HepG2 (cell line): ENCODE data around the gene MLYCD. TPM values are rescaled to one million over a fixed set of nuclear protein-coding genes. Genes with fewer than 3 reads are reported as not detected.
A peak's percentile ranks its signal among the peaks of the same experiment; 100 is the strongest.

ENCODE experiments used
- ARID2 ChIP-seq: sonication (generic); formaldehyde crosslinking; IDR thresholded peaks from 2 replicates; pipeline ENCODE4 v1.8.1; 2022; ENCODE audit warnings: mild to moderate bottlenecking, missing genetic modification reagents, borderline replicate concordance
- DPF2 ChIP-seq: sonication (generic); formaldehyde crosslinking; IDR thresholded peaks from 2 replicates; pipeline ENCODE4 v1.4.0; 2020; ENCODE audit warnings: mild to moderate bottlenecking, low read depth, missing genetic modification reagents, borderline replicate concordance
- ETV5 ChIP-seq: IDR thresholded peaks from 2 replicates; pipeline ENCODE4 v1.6.1; 2018; ENCODE audit warnings: missing biosample characterization, missing genetic modification reagents, inconsistent platforms, borderline replicate concordance
- FOXA3 ChIP-seq: IDR thresholded peaks from 2 replicates; pipeline ENCODE4 v1.6.1; 2016; ENCODE audit warnings: missing genetic modification reagents, missing compliant biosample characterization
- HMG20B ChIP-seq: conservative IDR thresholded peaks from 2 replicates; pipeline ENCODE4 v1.6.1; 2016; ENCODE audit warnings: missing genetic modification reagents, missing compliant biosample characterization
- IRX3 ChIP-seq: sonication (generic); formaldehyde crosslinking; IDR thresholded peaks from 2 replicates; pipeline ENCODE4 v1.8.1; 2023; ENCODE audit warnings: mild to moderate bottlenecking, low read depth, missing genetic modification reagents, borderline replicate concordance
- NR2F6 ChIP-seq, 2 experiments: IDR thresholded peaks; 2 replicates each; pipeline ENCODE4 v1.6.1; 2016; ENCODE audit warnings: antibody characterized with exemption in 1 of 2, mild to moderate bottlenecking in 1 of 2
- PCBP2 ChIP-seq: fragments of 200-400 bp; formaldehyde crosslinking; optimal IDR thresholded peaks from 2 replicates; pipeline ENCODE3; 2018; ENCODE audit warnings: low read length, low read depth; ENCODE audit not compliant: poor library complexity, severe bottlenecking
- TOE1 ChIP-seq: sonication (generic); formaldehyde crosslinking; IDR thresholded peaks from 2 replicates; pipeline ENCODE4 v1.4.0; 2020; ENCODE audit warnings: mild to moderate bottlenecking, missing genetic modification reagents
- ZBTB38 ChIP-seq: sonication (generic); formaldehyde crosslinking; IDR thresholded peaks from 2 replicates; pipeline ENCODE4 v1.5.1; 2020; ENCODE audit warnings: mild to moderate bottlenecking, missing genetic modification reagents
- ZFYVE20 ChIP-seq: sonication (generic); formaldehyde crosslinking; IDR thresholded peaks from 2 replicates; pipeline ENCODE4 v1.8.0; 2023; ENCODE audit warnings: low read depth, mild to moderate bottlenecking, moderate library complexity, missing genetic modification reagents, borderline replicate concordance
- ZNF264 ChIP-seq: sonication (generic); formaldehyde crosslinking; IDR thresholded peaks from 2 replicates; pipeline ENCODE4 v1.4.0; 2020; ENCODE audit warnings: missing genetic modification reagents
- ZNF296 ChIP-seq: sonication (generic); formaldehyde crosslinking; conservative IDR thresholded peaks from 2 replicates; pipeline ENCODE4 v1.5.0; 2020; ENCODE audit warnings: mild to moderate bottlenecking, missing genetic modification reagents
- ZNF367 ChIP-seq: sonication (generic); formaldehyde crosslinking; IDR thresholded peaks from 2 replicates; pipeline ENCODE4 v1.4.0; 2020; ENCODE audit warnings: missing genetic modification reagents, borderline replicate concordance
- polyA plus RNA-seq, 8 experiments: library from polyadenylated mRNA; depleted of rRNA in 3 of 8; stranded (reverse) in 7 of 8; unstranded in 1 of 8; fragments of >200 nt; fragmentation: Illumina TruSeq in 4 of 8; extraction: Trizol in 4 of 8; gene quantifications; 2 replicates each; pipeline versions ENCODE4 v1.2.1 to v1.2.3, GENCODE V29; 2011 to 2016; ENCODE audit warnings: low read depth in 4 of 8, missing spikeins in 1 of 8, mixed read lengths in 1 of 8; ENCODE audit not compliant: insufficient read depth in 1 of 8
- total RNA-seq, 5 experiments: library from RNA; depleted of rRNA; stranded (reverse); fragments of >200 nt; fragmentation: Illumina TruSeq; extraction: Trizol; gene quantifications; 2 replicates each; pipeline ENCODE4 v1.2.3, GENCODE V29; 2016; ENCODE audit warnings: low read depth in 1 of 5
- TF ChIP-seq, protein P1 (sequence below): IDR thresholded peaks from 2 replicates; pipeline ENCODE4 v1.6.1; 2016; ENCODE audit warnings: low read depth, missing genetic modification reagents, missing compliant biosample characterization
- TF ChIP-seq, protein P2 (sequence below): sonication (generic); formaldehyde crosslinking; IDR thresholded peaks from 2 replicates; pipeline ENCODE4 v1.5.1; 2020; ENCODE audit warnings: mild to moderate bottlenecking, missing genetic modification reagents, moderate library complexity
- TF ChIP-seq, protein P3 (sequence below): sonication (generic); formaldehyde crosslinking; IDR thresholded peaks from 2 replicates; pipeline ENCODE4 v1.8.1; 2023; ENCODE audit warnings: mild to moderate bottlenecking, inconsistent platforms, moderate library complexity, missing genetic modification reagents, borderline replicate concordance

The MLYCD gene
- total and polyA plus RNA-seq, 2 of the 13 experiments (the other 11 are each of a cell fraction or from before 2014, with no cell fraction given), result 1.8 to 4.0 TPM

DNA sequence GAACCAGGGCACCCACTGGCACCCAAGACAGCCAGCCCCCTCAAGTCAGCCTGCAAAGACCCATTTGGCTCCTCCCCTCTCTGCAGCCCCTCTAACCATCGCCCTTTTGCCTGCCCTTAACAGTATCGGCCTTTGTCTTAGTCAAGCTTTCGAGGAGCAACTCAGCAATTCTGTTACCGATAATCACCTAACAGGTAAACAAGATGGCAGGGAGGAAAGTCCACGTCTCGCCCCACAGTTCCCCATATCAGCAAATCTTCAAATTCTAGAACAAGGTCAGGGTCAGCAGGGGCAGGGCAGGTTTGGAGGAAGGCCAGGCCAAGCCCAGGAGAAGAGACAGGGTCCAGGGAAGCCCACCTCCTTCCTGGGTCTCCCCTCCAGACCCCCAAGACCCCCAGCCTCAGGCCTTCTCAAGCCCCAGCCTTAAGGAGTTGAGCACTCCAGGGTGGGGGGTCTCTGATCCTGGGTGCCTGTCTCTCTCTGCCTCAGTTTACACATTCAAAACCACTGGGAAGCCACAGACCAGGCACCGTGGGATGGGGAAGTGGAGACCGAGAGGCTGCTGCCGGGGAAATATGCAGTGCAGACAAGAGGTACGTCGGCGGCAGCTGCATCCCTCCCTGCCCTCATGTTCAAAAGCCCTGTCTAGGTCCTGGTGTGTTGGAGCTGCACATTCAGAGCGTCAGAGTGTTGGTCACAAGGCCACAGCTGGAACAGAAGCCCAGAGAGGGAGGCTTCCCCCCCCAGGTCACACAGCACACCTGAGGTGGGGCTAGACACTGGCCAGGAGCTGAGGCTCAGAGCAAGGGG lies 50.2 kb downstream of the MLYCD start (continued):
- TF ChIP-seq, protein P1, sequence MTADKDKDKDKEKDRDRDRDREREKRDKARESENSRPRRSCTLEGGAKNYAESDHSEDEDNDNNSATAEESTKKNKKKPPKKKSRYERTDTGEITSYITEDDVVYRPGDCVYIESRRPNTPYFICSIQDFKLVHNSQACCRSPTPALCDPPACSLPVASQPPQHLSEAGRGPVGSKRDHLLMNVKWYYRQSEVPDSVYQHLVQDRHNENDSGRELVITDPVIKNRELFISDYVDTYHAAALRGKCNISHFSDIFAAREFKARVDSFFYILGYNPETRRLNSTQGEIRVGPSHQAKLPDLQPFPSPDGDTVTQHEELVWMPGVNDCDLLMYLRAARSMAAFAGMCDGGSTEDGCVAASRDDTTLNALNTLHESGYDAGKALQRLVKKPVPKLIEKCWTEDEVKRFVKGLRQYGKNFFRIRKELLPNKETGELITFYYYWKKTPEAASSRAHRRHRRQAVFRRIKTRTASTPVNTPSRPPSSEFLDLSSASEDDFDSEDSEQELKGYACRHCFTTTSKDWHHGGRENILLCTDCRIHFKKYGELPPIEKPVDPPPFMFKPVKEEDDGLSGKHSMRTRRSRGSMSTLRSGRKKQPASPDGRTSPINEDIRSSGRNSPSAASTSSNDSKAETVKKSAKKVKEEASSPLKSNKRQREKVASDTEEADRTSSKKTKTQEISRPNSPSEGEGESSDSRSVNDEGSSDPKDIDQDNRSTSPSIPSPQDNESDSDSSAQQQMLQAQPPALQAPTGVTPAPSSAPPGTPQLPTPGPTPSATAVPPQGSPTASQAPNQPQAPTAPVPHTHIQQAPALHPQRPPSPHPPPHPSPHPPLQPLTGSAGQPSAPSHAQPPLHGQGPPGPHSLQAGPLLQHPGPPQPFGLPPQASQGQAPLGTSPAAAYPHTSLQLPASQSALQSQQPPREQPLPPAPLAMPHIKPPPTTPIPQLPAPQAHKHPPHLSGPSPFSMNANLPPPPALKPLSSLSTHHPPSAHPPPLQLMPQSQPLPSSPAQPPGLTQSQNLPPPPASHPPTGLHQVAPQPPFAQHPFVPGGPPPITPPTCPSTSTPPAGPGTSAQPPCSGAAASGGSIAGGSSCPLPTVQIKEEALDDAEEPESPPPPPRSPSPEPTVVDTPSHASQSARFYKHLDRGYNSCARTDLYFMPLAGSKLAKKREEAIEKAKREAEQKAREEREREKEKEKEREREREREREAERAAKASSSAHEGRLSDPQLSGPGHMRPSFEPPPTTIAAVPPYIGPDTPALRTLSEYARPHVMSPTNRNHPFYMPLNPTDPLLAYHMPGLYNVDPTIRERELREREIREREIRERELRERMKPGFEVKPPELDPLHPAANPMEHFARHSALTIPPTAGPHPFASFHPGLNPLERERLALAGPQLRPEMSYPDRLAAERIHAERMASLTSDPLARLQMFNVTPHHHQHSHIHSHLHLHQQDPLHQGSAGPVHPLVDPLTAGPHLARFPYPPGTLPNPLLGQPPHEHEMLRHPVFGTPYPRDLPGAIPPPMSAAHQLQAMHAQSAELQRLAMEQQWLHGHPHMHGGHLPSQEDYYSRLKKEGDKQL, result peak; percentile 75; the same call in 1 of the 2 replicates
- 0 out of 2 replicates have a peak, but pooled peaks have one; percentile 23 for TF ChIP-seq ETV5 (CRISPR knock-in tag)
- TF ChIP-seq HMG20B (CRISPR knock-in tag), result 0 out of 2 replicates have a peak, but pooled peaks have one; percentile 45
- TF ChIP-seq ZNF367 (CRISPR knock-in tag), result no peak
- no peak for TF ChIP-seq TOE1
- no peak for TF ChIP-seq ZFYVE20 (CRISPR knock-in tag)
- peak; percentile 90 for TF ChIP-seq FOXA3 (CRISPR knock-in tag)
- no peak for TF ChIP-seq ARID2 (CRISPR knock-in tag)
- TF ChIP-seq, protein P2, sequence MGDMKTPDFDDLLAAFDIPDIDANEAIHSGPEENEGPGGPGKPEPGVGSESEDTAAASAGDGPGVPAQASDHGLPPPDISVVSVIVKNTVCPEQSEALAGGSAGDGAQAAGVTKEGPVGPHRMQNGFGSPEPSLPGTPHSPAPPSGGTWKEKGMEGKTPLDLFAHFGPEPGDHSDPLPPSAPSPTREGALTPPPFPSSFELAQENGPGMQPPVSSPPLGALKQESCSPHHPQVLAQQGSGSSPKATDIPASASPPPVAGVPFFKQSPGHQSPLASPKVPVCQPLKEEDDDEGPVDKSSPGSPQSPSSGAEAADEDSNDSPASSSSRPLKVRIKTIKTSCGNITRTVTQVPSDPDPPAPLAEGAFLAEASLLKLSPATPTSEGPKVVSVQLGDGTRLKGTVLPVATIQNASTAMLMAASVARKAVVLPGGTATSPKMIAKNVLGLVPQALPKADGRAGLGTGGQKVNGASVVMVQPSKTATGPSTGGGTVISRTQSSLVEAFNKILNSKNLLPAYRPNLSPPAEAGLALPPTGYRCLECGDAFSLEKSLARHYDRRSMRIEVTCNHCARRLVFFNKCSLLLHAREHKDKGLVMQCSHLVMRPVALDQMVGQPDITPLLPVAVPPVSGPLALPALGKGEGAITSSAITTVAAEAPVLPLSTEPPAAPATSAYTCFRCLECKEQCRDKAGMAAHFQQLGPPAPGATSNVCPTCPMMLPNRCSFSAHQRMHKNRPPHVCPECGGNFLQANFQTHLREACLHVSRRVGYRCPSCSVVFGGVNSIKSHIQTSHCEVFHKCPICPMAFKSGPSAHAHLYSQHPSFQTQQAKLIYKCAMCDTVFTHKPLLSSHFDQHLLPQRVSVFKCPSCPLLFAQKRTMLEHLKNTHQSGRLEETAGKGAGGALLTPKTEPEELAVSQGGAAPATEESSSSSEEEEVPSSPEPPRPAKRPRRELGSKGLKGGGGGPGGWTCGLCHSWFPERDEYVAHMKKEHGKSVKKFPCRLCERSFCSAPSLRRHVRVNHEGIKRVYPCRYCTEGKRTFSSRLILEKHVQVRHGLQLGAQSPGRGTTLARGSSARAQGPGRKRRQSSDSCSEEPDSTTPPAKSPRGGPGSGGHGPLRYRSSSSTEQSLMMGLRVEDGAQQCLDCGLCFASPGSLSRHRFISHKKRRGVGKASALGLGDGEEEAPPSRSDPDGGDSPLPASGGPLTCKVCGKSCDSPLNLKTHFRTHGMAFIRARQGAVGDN (CRISPR knock-in tag), result peak; percentile 52
- TF ChIP-seq ZNF296 (CRISPR knock-in tag), result 0 out of 2 replicates have a peak, but pooled peaks have one; percentile 38
- peak; percentile 93 for TF ChIP-seq NR2F6 (IDR thresholded peaks at IDR 0.05)
- peak; percentile 93 for TF ChIP-seq NR2F6 (CRISPR knock-in tag; IDR thresholded peaks at IDR 0.05)
- TF ChIP-seq PCBP2, result no peak
- TF ChIP-seq ZNF264 (CRISPR knock-in tag), result no peak
- no peak for TF ChIP-seq IRX3 (CRISPR knock-in tag)
- 0 out of 2 replicates have a peak, but pooled peaks have one; percentile 51 for TF ChIP-seq DPF2 (CRISPR knock-in tag)
- TF ChIP-seq, protein P3, sequence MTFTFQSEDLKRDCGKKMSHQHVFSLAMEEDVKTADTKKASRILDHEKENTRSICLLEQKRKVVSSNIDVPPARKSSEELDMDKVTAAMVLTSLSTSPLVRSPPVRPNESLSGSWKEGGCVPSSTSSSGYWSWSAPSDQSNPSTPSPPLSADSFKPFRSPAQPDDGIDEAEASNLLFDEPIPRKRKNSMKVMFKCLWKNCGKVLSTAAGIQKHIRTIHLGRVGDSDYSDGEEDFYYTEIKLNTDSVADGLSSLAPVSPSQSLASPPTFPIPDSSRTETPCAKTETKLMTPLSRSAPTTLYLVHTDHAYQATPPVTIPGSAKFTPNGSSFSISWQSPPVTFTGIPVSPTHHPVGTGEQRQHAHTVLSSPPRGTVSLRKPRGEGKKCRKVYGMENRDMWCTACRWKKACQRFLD (CRISPR knock-in tag), result no peak
- peak; percentile 39; the same call in 1 of the 2 replicates for TF ChIP-seq ZBTB38 (CRISPR knock-in tag)
